Neural crest cell (in vitro differentiated cells): ENCODE results near the gene ASCC3. TPM values are rescaled to one million over a fixed set of nuclear protein-coding genes. Genes with fewer than 3 reads are reported as not detected.

Source experiments
- DNase-seq: peaks from one replicate; pipeline ENCODE4 v3.0.0; 2021; ENCODE audit warnings: low read depth, mixed read lengths, low spot score
- H3K27ac Mint-ChIP-seq: one replicate; pipeline ENCODE4 v1.8.0; 2021; ENCODE audit warnings: mild to moderate bottlenecking, mixed read lengths; ENCODE audit not compliant: unreplicated experiment
- H3K27me3 Mint-ChIP-seq: 2 replicates; pipeline ENCODE4 v1.8.0; 2021; ENCODE audit warnings: low read depth, mild to moderate bottlenecking, mixed read lengths
- H3K36me3 Mint-ChIP-seq: 2 replicates; pipeline ENCODE4 v1.8.0; 2021; ENCODE audit warnings: low read depth, mild to moderate bottlenecking, mixed read lengths
- H3K4me1 Mint-ChIP-seq: 2 replicates; pipeline ENCODE4 v1.8.0; 2021; ENCODE audit warnings: mixed read lengths
- H3K4me3 Mint-ChIP-seq: one replicate; pipeline ENCODE4 v1.8.0; 2021; ENCODE audit warnings: mild to moderate bottlenecking, mixed read lengths
- H3K9me3 Mint-ChIP-seq: 2 replicates; pipeline ENCODE4 v1.8.0; 2021; ENCODE audit warnings: mixed read lengths
- total RNA-seq: library from RNA; stranded (reverse); gene quantifications from 2 replicates; pipeline ENCODE4 v1.2.1, GENCODE V29; 2021
- TF ChIP-seq, protein P1 (sequence below): fragments of 200-600 bp; sonication (generic); conservative IDR thresholded peaks from 2 replicates; pipeline ENCODE4 v1.5.0; 2021; ENCODE audit warnings: antibody characterized with exemption, mild to moderate bottlenecking

Gene ASCC3
- total RNA-seq, 1 donor from 2014 or later = 31.4 TPM

DNA sequence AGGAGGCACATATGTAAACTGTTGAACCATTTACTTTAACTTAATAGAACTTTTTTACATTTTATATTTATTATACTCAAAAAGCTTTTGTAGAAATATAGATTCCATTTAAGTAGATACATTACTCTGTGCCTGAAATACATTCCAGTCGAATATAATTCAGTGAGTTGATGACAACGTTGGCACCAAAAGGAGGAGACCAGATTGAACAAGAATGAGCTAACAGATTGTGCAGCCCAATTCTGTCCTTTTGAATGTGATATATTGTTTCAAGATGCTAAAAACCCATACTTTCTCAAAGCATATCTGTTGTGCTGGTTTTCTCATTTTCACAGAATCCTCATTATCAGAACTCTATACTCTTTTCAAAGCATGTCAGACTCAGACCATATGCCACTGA is 269.0 kb downstream of the ASCC3 start:
- Mint-ChIP-seq H3K27ac (no peak overlapping the region), H3K36me3 (no peaks in the 10 kb centered on the region), H3K4me3 (no peak overlapping the region), H3K27me3 (no peaks in the 10 kb centered on the region), H3K9me3 (no peaks in the 10 kb centered on the region), H3K4me1 (no peaks in the 10 kb centered on the region)
- TF ChIP-seq, protein P1, sequence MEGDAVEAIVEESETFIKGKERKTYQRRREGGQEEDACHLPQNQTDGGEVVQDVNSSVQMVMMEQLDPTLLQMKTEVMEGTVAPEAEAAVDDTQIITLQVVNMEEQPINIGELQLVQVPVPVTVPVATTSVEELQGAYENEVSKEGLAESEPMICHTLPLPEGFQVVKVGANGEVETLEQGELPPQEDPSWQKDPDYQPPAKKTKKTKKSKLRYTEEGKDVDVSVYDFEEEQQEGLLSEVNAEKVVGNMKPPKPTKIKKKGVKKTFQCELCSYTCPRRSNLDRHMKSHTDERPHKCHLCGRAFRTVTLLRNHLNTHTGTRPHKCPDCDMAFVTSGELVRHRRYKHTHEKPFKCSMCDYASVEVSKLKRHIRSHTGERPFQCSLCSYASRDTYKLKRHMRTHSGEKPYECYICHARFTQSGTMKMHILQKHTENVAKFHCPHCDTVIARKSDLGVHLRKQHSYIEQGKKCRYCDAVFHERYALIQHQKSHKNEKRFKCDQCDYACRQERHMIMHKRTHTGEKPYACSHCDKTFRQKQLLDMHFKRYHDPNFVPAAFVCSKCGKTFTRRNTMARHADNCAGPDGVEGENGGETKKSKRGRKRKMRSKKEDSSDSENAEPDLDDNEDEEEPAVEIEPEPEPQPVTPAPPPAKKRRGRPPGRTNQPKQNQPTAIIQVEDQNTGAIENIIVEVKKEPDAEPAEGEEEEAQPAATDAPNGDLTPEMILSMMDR = no peak
- DNase-seq = no peak

DNA sequence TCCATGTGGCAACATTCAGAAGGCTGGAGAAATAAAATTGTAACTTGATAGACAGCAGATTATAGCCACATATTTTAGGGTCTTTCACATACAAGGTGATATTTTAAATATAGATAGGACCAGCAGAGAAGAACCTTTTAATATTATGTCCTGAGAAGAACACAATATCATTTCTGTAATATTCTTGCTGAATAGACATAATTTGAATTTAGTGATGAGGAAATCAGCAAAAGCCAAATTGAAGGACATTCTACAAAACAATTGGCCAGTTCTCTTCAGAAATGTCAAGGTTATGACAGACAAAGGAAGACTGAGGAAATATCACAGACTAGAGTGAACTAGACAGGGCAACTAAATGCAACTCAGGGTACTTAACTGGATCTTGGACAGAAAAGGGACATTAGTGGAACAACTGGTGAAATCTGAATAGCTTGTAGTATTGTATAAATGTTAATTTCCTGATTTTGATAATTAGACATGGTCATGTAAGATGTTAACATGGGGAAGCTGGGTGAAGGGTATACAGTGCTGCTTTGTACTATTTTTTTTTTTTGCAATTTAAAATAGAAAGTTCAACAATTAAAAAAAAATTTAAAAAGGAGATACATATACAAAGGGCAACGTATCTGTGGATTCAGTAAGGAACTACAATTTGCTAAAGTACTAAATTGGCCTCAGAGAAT is 281.9 kb downstream of the ASCC3 start:
- H3K36me3 Mint-ChIP-seq = peaks cover 12% of the 10 kb centered on the region
- H3K9me3 Mint-ChIP-seq = peaks cover 2% of the 10 kb centered on the region
- no peak overlapping the region for H3K4me3 Mint-ChIP-seq
- no peaks in the 10 kb centered on the region for H3K4me1 Mint-ChIP-seq
- no peaks in the 10 kb centered on the region for H3K27me3 Mint-ChIP-seq
- no peak overlapping the region for H3K27ac Mint-ChIP-seq
- TF ChIP-seq, protein P1 = no peak
- DNase-seq = no peak

DNA sequence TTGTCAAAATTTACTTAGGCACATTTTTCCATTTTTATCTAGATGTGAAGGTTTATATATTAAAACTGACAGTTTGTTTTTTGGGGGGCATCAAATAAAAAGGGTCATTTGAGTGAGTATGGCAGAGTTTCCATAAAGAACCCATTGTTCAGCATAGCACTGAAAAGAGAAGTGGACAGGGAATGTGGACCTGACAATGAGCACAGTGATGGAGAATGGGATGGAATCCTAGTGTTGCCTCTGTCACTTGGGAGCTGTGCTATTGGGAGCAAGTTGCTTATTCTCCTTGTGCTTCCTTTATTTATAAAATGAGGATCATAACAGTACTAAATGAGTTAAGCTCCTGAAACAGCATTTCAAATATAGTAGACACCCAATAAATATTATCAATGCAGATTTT is 285.7 kb downstream of the ASCC3 start:
- TF ChIP-seq, protein P1 = no peak
- Mint-ChIP-seq H3K4me1 (peaks cover 5% of the 10 kb centered on the region), H3K27ac (no peak overlapping the region), H3K27me3 (no peaks in the 10 kb centered on the region), H3K4me3 (no peak overlapping the region), H3K36me3 (peaks cover 5% of the 10 kb centered on the region), H3K9me3 (peaks cover 2% of the 10 kb centered on the region)
- no peak for DNase-seq

DNA sequence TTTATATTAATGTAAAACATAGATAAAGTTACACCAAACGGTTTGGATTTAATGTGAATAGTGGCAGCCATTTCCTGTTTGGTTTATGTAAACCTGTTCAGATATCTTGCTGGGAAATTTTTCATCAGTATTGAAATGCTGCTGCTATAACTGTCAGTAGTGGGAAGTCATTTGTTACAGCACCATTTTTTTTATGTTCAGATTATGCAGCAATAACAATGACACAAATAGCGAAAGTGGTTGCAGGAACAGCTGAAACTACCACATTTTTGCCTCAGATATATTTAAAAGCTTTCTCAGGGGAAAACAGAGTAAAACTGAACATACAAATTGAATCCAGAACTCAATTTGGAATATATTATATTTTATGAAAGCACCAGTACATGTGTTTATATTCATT is 287.6 kb downstream of the ASCC3 start:
- Mint-ChIP-seq H3K4me1 (peaks cover 5% of the 10 kb centered on the region), H3K27me3 (no peaks in the 10 kb centered on the region)

DNA sequence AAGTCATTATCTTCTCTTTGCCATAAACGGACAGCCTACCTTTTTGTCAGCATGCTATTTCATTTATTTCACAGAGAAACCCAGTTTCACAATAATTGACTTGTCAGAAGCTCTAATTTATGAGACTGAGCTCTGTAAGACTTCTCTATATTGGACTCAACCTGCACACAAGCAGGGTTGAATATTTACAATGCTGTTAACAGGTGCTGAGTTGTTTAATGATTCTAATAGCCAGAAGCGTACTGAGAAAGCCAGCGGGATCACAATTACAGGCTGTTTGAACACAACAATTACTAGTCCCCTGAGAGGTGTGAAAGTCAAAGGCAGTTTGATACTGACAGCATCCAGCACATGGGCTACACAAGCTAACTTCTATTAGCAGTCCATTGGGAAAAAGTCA is 288.2 kb downstream of the ASCC3 start:
- TF ChIP-seq, protein P1 = no peak
- Mint-ChIP-seq H3K27me3 (no peaks in the 10 kb centered on the region), H3K36me3 (peaks cover 10% of the 10 kb centered on the region), H3K4me1 (peaks cover 5% of the 10 kb centered on the region), H3K9me3 (peaks cover under 1% of the 10 kb centered on the region), H3K4me3 (no peak overlapping the region), H3K27ac (no peak overlapping the region)
- no peak for DNase-seq

More for the DNA sequence above, 287.6 kb downstream of the ASCC3 start:
- peaks cover 8% of the 10 kb centered on the region for H3K36me3 Mint-ChIP-seq
- no peak for DNase-seq
- no peaks in the 10 kb centered on the region for H3K9me3 Mint-ChIP-seq
- TF ChIP-seq, protein P1 = no peak
- H3K4me3 Mint-ChIP-seq = no peak overlapping the region
- H3K27ac Mint-ChIP-seq = no peak overlapping the region
